GM12874 (cell line): Measurements from ENCODE around the gene ZBED2.

Source experiments
- TF ChIP-seq, protein P1 (sequence below): IDR thresholded peaks from 2 replicates; pipeline ENCODE4 v1.5.1; 2011; ENCODE audit warnings: low read depth, mild to moderate bottlenecking, control low read depth, low read length, moderate library complexity; ENCODE audit not compliant: insufficient read depth

ZBED2 gene

DNA sequence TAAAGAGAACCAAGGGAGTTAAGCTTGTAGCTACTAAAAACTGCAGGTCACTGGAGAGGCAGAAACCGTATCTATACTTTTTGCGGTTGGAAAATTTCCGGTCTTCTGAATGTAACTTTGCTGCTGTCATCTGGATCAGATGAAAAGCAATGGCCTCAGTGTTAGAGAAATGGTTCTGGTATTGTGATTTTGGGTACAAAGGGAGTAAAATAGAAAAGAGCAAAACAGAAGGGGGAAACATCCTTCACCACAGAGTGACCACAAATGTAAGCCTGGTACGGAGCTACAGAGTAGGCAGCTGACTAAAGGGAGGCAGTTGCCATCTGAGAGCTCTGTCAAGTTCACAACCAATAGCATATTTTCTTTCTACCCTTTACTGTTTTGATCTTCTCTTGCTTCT is 47.5 kb downstream of the ZBED2 start:
- TF ChIP-seq, protein P1, sequence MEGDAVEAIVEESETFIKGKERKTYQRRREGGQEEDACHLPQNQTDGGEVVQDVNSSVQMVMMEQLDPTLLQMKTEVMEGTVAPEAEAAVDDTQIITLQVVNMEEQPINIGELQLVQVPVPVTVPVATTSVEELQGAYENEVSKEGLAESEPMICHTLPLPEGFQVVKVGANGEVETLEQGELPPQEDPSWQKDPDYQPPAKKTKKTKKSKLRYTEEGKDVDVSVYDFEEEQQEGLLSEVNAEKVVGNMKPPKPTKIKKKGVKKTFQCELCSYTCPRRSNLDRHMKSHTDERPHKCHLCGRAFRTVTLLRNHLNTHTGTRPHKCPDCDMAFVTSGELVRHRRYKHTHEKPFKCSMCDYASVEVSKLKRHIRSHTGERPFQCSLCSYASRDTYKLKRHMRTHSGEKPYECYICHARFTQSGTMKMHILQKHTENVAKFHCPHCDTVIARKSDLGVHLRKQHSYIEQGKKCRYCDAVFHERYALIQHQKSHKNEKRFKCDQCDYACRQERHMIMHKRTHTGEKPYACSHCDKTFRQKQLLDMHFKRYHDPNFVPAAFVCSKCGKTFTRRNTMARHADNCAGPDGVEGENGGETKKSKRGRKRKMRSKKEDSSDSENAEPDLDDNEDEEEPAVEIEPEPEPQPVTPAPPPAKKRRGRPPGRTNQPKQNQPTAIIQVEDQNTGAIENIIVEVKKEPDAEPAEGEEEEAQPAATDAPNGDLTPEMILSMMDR = no peak

DNA sequence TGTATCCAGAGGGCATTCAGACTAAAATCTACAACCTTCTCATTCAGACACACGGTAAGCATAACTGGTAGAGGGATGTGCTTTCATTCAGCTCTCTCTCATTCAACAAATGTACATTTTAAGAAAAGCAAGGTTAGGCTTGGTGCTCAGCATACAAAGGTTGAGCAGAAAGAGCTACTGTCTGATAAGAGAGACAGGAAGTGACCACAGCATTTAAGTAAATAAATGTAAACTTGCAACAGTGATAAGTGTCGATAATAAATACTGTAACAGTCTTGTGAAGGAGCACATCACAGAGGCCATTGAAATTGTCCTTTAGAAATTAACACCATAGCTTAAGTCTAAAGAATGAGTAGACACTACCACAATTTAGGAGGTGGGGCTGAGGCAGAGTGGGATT is 49.8 kb downstream of the ZBED2 start:
- TF ChIP-seq, protein P1 = no peak
